PC-9 (cell line): ENCODE results near the gene HOXA11. TPM values are rescaled to one million over a fixed set of nuclear protein-coding genes. Genes with fewer than 3 reads are reported as not detected.

Source experiments
- BruUV-seq: library from RNA; stranded (reverse); fragments of 400-500 nt; replicated peaks from 2 replicates; lab custom pipeline; 2021; lab: Mats Ljungman, UMichigan
- CTCF ChIA-PET: fragments of 300-600 bp; sonication (Branson Sonifier 250); formaldehyde crosslinking; loops from one replicate; lab custom pipeline; 2022; ENCODE audit warnings: antibody characterized with exemption; lab: Charles Lee
- POLR2A ChIA-PET: fragments of 300-600 bp; sonication (Branson Sonifier 250); formaldehyde crosslinking; loops from one replicate; lab custom pipeline; 2022; ENCODE audit warnings: antibody characterized with exemption; ENCODE audit not compliant: unreplicated experiment; lab: Charles Lee
- DNase-seq, 2 experiments: peaks; one replicate each; pipeline versions ENCODE4 v3.0.0 to v3.0.0-alpha.2; 2015 to 2022; ENCODE audit warnings: mixed read lengths in 1 of 2
- H2AFZ ChIP-seq: fragments of 200-600 bp; sonication (generic); 2 replicates; pipeline ENCODE4 v1.8.1; 2017; ENCODE audit warnings: antibody characterized with exemption
- H3F3A ChIP-seq: fragments of 200-600 bp; sonication (generic); 2 replicates; pipeline ENCODE4 v1.8.1; 2017; ENCODE audit warnings: antibody characterized with exemption, mild to moderate bottlenecking, low read depth; ENCODE audit not compliant: insufficient read depth
- H3K27ac ChIP-seq: fragments of 200-600 bp; sonication (generic); 2 replicates; pipeline ENCODE4 v1.6.1; 2016; ENCODE audit warnings: mixed run types
- H3K27me3 ChIP-seq: fragments of 200-600 bp; sonication (generic); 2 replicates; pipeline ENCODE4 v1.6.1; 2016; ENCODE audit warnings: low read depth, mixed run types; ENCODE audit not compliant: insufficient read depth
- H3K36me3 ChIP-seq: fragments of 200-600 bp; sonication (generic); 2 replicates; pipeline ENCODE4 v1.6.1; 2016; ENCODE audit warnings: low read depth, mixed run types
- H3K4me1 ChIP-seq: fragments of 200-600 bp; sonication (generic); replicated peaks from 2 replicates; pipeline ENCODE4 v1.6.1; 2016; ENCODE audit warnings: mixed run types; ENCODE audit not compliant: insufficient read depth
- H3K4me2 ChIP-seq: fragments of 200-600 bp; sonication (generic); 2 replicates; pipeline ENCODE4 v1.6.1; 2017; ENCODE audit warnings: mixed run types
- H3K4me3 ChIP-seq: fragments of 200-600 bp; sonication (generic); 2 replicates; pipeline ENCODE4 v1.6.1; 2016; ENCODE audit warnings: mixed run types
- H3K79me2 ChIP-seq: fragments of 200-600 bp; sonication (generic); 2 replicates; pipeline ENCODE4 v1.6.1; 2017; ENCODE audit warnings: low read depth, mixed run types
- H3K9me2 ChIP-seq: fragments of 200-600 bp; sonication (generic); 2 replicates; pipeline ENCODE4 v1.8.1; 2017; ENCODE audit warnings: mild to moderate bottlenecking; ENCODE audit not compliant: insufficient read depth
- H3K9me3 ChIP-seq: fragments of 200-600 bp; sonication (generic); 2 replicates; pipeline ENCODE4 v1.8.1; 2016; ENCODE audit warnings: low read depth; ENCODE audit not compliant: insufficient read depth
- H4K20me1 ChIP-seq: fragments of 200-600 bp; sonication (generic); 2 replicates; pipeline ENCODE4 v1.8.1; 2017; ENCODE audit not compliant: insufficient read depth
- EZH2 ChIP-seq: fragments of 200-600 bp; sonication (generic); IDR thresholded peaks from 2 replicates; pipeline ENCODE4 v1.8.0; 2017; ENCODE audit warnings: antibody characterized with exemption, low read depth
- intact Hi-C: fragments of 100-400 bp; cut with micrococcal nuclease; formaldehyde crosslinking; loops from one replicate; pipeline ENCODE4 v1.10.0; 2022; ENCODE audit not compliant: unreplicated experiment
- total RNA-seq: library from RNA; stranded (reverse); gene quantifications from 2 replicates; pipeline ENCODE4 v1.2.3, GENCODE V29; 2021
- TF ChIP-seq, protein P1 (sequence below): fragments of 200-600 bp; sonication (generic); conservative IDR thresholded peaks from 2 replicates; pipeline ENCODE4 v1.6.1; 2017; ENCODE audit warnings: mixed run types, antibody characterized with exemption, mild to moderate bottlenecking, moderate library complexity

Gene HOXA11
- total RNA-seq, 1 experiment from 2014 or later = 0.26 TPM

DNA sequence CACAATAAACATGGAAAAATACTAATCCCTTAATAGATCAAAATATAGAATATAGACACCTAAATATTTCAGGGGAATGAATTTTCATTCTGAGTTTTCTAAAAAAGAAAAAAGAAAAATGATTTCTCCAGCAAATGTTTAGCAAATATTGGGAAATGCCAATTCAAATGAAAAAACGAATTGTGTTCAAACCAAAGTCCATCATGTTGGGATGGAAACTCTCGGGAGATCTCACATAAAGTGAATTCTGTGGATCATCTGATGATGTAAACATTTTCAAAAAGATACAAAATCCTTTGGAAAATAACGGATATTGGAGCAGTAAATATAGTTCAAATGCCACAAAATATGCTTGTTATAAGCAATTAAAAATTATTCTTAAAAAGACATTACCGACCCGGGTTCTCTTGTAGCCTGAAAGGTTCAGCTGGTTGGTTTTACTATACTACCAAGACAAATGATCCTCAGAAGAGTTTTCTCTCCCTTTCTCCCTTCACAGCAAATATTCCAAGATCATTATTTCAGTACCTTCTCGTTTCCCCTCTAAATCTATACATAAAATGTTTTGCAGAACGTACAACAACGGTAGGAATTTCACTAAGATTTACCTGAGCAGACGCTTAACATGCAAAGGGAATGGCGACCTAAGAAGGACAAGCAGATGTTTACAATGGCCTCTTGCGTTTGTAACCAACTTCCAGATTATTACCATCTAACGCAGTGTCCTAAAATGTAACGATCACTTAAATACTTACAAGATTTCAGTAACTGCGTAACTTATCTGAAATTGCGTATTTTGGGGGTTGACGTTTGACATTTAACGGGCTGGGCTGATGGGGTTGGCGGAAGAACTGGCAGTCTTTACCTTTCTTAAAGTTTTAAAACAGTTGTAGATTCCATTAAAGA, 12.4 kb upstream of the HOXA11 start:
- Histone ChIP-seq H3K4me2 (no peak overlapping the region), H3K9me3 (no peaks in the 10 kb centered on the region), H3K4me3 (no peak overlapping the region), H3K36me3 (no peaks in the 10 kb centered on the region), H3K79me2 (no peaks in the 10 kb centered on the region), H2AFZ (no peak overlapping the region), H3K4me1 (no peaks in the 10 kb centered on the region), H3K27me3 (peaks cover 13% of the 10 kb centered on the region; the same call in 1 of the 2 replicates), H4K20me1 (no peaks in the 10 kb centered on the region), H3K9me2 (no peaks in the 10 kb centered on the region), H3F3A (peaks cover 19% of the 10 kb centered on the region; the same call in 1 of the 2 replicates), H3K27ac (no peak overlapping the region)
- DNase-seq = no peak
- TF ChIP-seq EZH2 = no peak
- TF ChIP-seq, protein P1, sequence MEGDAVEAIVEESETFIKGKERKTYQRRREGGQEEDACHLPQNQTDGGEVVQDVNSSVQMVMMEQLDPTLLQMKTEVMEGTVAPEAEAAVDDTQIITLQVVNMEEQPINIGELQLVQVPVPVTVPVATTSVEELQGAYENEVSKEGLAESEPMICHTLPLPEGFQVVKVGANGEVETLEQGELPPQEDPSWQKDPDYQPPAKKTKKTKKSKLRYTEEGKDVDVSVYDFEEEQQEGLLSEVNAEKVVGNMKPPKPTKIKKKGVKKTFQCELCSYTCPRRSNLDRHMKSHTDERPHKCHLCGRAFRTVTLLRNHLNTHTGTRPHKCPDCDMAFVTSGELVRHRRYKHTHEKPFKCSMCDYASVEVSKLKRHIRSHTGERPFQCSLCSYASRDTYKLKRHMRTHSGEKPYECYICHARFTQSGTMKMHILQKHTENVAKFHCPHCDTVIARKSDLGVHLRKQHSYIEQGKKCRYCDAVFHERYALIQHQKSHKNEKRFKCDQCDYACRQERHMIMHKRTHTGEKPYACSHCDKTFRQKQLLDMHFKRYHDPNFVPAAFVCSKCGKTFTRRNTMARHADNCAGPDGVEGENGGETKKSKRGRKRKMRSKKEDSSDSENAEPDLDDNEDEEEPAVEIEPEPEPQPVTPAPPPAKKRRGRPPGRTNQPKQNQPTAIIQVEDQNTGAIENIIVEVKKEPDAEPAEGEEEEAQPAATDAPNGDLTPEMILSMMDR = no peak
- BruUV-seq = no TSS peak
- intact Hi-C loops = loop anchor here (2.0 to 10.0 kb wide), 4 partner anchors 547 to 1657 kb away; partner anchors contain the start of gene TAX1BP1
- ChIA-PET POLR2A (no interaction called here), CTCF (no interaction called here)

DNA sequence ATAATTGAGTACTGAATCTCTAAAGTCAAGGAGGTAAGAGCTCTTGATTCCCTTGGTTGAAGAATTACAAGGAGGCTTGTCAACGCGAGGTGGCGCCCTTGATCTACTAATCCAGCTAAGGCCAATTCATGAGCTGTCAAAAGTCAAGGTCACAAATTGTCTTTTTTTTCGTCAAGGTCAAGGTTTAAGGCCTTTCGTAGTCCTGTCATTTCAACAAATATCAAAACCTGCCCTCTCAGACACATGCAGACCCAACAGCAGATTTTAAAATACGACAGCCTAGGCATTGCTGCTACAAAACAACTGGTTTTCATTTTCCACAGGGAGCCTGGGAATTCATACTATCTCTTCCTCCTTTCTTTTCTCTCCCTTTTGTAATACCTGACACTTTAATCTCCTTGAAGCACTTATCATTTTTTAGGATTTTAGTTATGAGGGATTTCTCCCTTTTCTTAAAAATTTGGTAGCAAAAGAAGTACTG, 11.3 kb upstream of the HOXA11 start:
- Histone ChIP-seq H3K27me3 (peaks cover 13% of the 10 kb centered on the region; the same call in 1 of the 2 replicates), H4K20me1 (no peaks in the 10 kb centered on the region), H3K79me2 (no peaks in the 10 kb centered on the region), H3K4me2 (peak overlapping the region; percentile 21; the same call in 1 of the 2 replicates), H2AFZ (no peak overlapping the region), H3K36me3 (no peaks in the 10 kb centered on the region), H3K27ac (no peak overlapping the region), H3K9me3 (no peaks in the 10 kb centered on the region), H3K4me3 (no peak overlapping the region), H3K9me2 (no peaks in the 10 kb centered on the region), H3K4me1 (no peaks in the 10 kb centered on the region), H3F3A (peaks cover 19% of the 10 kb centered on the region; the same call in 1 of the 2 replicates)
- ChIA-PET POLR2A (interaction anchor here (0.5 to 0.6 kb wide), 2 partner anchors 549 to 750 kb away, joined by 3 to 4 read pairs; no protein-coding TSS in a partner anchor), CTCF (interaction anchor here (0.5 to 2.2 kb wide), 28 partner anchors 10 to 978 kb away, joined by 3 to 23 read pairs (median 4); no protein-coding TSS in a partner anchor)
- TF ChIP-seq, protein P1 = peak; percentile 99
- no peak for TF ChIP-seq EZH2
- intact Hi-C loops = loop anchor here (1.0 to 10.0 kb wide), 8 partner anchors 380 to 1658 kb away; partner anchors contain the start of gene TAX1BP1
- BruUV-seq = no TSS peak
- peak; percentile 59 to 76 for DNase-seq

GRCh38 chr7:27194686-27195379, 9.8 kb upstream of the HOXA11 start:
- ChIA-PET POLR2A (interaction anchor here (0.6 kb wide), 1 partner anchor 24 kb away, joined by 3 read pairs; no protein-coding TSS in a partner anchor), CTCF (interaction anchor here (0.6 to 2.2 kb wide), 6 partner anchors 25 to 899 kb away, joined by 3 to 23 read pairs (median 11); no protein-coding TSS in a partner anchor)
- Histone ChIP-seq H3K27me3 (peaks cover 13% of the 10 kb centered on the region; the same call in 1 of the 2 replicates), H3K4me1 (no peaks in the 10 kb centered on the region), H3K9me3 (no peaks in the 10 kb centered on the region), H3K9me2 (no peaks in the 10 kb centered on the region), H3K79me2 (no peaks in the 10 kb centered on the region), H4K20me1 (no peaks in the 10 kb centered on the region), H2AFZ (no peak overlapping the region), H3K4me2 (no peak overlapping the region), H3K27ac (no peak overlapping the region), H3K4me3 (no peak overlapping the region), H3K36me3 (no peaks in the 10 kb centered on the region), H3F3A (peaks cover 12% of the 10 kb centered on the region; the same call in 1 of the 2 replicates)
- intact Hi-C loops = loop anchor here (5.0 to 10.0 kb wide), 3 partner anchors 550 to 1660 kb away; partner anchors contain the start of gene TAX1BP1
- no TSS peak for BruUV-seq
- no peak for TF ChIP-seq EZH2
- TF ChIP-seq, protein P1 = no peak
- DNase-seq = no peak
